Measurements from ENCODE around the gene CDC42BPG.

CDC42BPG gene

DNA sequence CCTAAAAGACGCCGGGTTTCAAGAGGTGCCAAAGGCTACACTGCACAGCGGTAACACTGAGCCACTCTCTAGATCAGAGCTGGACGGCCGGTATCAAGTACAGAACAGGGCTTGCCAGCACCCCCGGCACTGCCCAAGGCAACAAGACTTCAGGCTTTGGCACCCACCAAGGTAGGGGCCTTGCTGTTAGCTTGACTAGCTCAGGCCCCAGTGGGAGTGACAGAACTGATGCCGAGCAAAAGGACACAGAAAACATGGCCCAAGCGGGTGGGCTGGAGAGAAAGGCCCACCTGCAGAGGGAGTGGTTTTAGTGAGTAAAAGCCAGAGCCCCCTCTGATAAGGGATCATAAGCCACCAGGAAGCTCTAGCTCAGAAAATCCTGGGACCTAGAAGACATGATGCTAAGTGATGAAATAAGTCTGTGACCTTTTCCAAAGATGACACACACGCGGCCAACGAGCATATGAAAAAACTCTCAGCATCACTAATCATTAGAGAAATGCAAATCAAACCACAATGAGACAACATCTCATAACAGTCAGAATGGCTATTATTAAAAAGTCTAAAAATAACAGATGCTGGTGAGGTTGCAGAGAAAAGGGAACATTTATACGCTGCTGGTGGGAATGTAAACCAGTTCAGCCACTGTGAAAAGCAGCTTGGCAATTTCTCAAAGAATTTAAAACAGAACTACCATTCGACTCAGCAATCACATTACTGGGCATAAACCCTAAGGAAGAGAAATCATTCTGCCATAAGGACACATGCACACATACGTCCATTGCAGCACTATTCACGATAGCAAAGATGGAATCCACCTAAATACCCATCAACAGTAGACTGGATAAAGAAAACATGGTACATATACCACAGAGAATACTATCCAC is 21.1 kb upstream of the CDC42BPG start:
- DNase-seq (ENCODE audit: low read depth) = no peak

DNA sequence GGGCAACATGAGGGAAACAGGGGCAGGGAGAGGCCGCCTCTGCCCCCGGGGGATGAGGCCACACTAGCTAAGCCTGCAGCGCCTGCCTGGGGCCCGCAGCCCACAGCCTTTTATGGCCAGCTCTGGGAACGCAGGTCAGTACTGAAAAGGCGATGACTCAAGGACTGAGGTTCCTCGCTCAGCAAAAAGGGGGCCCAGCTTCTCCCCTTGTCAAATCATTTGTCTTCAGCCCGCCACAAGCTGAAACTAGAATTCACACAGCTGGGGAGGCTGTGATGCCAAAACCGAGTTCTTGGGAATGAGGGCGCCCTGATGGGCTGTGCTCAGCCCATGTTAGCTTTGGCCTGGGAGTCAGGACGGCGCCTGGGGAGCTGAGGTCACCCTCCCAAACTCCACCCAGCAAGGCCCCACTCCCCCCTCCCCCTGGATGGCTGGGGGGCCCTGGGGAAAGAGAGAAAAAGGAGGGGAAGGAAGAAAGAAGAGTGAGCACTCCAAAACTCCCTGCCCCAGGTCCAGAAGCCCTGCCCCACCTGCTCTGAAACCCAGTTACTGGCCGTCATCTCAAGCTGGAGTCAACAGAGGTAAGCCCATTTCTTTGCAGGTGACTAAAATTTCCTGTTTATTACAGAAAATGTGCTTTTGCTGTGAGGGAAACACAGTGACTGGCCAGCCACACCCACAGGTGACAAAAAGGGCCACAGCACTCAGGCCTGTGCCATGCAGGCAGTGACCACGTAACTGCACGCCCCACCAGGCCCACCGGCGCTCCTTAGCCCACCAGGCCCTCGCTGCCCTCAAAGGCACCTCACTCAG is 20.2 kb upstream of the CDC42BPG start:
- DNase-seq (ENCODE audit: low read depth) = no peak

- no peak for DNase-seq (ENCODE audit: low read depth)
These were observed 19.7 kb upstream of the CDC42BPG start for GRCh38 chr11:64864135-64864472.

DNA sequence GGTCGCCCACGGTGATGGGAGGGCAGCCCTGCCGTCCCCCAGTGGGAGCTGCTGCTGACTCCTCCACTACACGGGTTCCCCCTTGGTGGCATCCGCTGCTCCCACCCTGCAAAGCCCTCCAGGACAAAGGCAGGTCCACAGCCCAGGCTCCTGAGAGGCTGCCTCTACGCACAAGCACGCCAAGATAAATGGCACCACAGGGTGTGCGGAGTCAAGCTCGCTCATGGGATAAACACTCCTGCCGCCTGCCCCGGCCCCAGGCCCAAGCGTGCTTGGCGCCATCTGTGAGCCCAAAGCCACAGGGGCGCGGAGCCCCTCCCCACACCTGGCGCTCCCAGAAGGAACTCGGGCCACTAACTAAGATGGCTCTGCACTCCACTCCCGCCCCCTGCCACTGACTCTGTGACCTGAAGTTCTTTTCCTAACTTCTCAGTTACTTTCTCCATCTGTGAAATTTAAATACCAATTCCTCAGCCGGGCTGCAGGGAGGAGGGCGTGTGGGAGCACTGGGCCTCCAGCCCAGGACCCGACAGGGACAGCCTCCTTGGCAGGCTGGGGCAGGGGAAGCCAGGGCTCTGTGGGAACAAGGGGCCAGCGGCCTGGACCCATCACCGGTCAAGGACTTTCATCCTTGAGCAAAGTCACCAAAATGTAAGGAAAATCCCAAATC is 19.1 kb upstream of the CDC42BPG start:
- DNase-seq (ENCODE audit: low read depth) = no peak

GRCh38 chr11:64862987-64863390 is 18.5 kb upstream of the CDC42BPG start:
- DNase-seq (ENCODE audit: low read depth) = no peak

- no peak for DNase-seq (ENCODE audit: low read depth)
These were observed 16.9 kb upstream of the CDC42BPG start for GRCh38 chr11:64861227-64861975.

DNA sequence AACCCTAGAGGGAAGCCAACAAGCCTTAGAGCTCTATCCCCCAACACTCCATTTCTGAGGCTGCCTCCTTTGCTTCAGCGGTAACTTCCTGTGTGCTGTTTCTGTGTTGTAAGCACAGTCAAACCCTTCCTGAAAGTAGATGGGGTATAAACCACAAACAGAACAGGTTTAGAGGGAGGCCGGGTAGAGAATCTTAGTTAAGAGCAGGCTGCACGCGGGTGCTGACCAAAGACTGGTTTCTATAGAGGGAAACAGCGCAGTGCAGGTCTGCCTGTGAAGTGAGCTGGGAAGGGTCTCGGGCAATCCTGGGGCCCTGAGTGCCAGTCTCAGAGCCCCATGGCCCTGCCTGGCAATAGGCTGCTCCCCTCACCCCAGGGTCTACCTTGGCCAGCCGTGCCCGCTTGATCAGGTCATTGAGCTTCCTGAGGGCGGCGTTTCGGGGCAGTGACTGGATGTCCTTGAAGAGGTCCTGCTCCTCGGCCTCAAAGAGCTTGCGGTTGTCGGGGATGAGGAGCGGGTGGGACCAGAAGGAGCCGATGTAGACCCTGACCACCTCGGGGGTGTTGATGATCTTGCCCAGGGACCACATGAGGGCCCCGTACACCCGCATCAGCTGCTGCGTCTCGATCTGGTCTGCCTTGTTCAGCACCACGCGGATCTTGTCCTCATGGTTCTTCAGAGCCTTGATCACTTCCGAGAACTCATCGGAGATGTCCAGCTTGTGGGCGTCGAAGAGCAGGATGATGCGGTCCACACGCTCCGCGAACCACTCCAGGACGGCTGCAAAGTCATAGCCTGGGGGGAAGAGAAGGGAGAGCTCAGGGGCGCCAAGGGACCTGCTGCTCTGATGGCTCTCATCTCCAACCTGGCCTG is 15.3 kb upstream of the CDC42BPG start:
- no peak for DNase-seq (ENCODE audit: low read depth)

DNA sequence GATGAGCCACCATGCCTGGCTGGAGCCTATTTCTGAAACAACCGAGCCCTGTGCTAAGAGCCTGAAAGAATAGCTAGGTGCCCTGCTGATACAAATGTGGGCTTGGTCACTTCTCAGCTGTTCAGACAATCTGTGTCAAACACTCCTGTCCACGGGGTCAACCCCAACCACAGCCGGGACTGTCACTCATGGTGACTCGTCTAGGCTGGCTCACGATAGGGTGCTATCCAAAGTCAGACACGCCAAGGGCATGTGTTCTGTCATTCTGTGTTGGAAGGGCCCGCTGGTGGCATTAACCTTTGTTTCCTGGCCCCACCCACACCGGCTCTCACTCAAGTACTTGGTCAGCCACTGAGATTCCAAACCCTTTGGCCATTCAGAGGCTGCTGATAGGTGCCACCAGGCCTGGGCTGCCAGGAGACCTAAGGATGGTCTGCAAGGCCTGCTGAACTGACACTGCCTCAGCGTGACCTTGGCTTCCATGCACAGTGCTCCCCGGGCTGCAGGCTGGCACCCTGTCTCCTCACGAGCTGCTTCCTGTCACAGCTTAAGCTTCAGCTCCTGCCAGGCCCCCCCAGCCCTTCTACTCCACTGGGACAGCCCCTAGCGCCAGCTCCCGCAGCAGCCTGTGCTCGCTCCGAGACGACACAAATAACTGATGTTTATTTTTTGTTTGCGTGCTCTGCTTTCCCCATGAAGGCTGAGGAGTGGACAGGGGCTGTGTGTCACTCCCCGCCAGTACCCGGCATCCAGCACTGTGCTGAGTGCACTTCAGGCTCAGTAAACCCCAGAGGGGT is 14.2 kb upstream of the CDC42BPG start:
- no peak for DNase-seq (ENCODE audit: low read depth)

DNA sequence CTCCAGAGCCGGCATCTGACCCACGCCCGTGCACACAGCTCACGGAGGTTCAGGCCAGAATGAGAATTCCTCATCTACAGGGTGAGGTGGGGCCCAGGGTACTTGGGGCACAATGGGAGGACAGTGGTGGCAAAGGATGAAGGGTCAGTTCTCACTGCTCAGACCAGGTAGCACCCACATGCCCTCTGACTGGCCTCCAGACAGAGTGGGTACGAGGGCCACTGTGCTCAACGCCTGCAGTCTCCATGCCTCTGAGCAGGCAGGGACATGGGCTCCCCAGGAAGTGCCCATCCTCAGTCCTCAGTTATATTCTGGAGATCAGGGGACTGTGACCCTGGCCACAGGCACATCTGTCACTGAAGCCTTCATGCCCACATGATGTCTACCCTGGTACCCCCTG is 13.0 kb upstream of the CDC42BPG start:
- DNase-seq (ENCODE audit: low read depth) = no peak

DNA sequence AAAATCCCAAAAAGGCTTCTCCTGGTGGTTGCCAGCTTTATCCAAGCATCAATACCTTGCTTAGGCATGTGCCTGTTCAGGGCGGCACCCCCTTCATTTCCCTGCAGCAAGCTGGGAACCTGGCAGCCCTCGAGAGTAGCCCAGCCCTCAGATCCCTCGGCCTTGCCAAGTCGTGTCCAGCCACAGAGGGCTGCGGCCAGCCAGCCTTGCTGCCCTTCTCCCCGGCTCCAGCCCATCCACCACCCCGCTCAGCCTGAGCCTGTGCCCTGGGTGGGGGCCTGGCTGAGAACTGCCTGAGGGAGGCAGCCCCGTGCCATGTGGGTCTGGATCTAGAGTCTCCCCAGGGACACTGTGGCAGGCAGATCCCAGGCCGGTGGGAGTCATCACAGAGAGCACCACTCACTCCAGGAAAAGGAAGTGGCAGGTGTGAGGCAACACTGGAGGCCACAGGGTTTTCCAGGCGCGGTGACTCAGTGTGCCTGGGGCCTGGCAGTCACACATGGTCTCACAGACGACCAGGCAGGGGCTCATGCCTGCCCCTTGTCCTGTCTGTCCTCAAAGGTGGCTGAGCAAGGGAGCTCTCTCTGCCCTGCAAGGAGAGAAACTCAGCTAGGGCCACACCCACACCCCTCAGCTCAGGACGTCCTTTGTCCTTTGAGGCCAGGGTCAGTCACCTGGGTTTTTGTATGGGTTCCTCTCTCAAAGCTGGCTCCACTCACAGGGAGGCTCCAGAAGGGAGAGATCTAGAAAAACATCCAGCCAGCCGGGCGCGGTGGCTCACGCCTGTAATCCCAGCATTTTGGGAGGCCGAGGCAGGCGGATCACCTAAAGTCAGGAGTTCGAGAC is 12.2 kb upstream of the CDC42BPG start:
- DNase-seq (ENCODE audit: low read depth) = no peak

DNA sequence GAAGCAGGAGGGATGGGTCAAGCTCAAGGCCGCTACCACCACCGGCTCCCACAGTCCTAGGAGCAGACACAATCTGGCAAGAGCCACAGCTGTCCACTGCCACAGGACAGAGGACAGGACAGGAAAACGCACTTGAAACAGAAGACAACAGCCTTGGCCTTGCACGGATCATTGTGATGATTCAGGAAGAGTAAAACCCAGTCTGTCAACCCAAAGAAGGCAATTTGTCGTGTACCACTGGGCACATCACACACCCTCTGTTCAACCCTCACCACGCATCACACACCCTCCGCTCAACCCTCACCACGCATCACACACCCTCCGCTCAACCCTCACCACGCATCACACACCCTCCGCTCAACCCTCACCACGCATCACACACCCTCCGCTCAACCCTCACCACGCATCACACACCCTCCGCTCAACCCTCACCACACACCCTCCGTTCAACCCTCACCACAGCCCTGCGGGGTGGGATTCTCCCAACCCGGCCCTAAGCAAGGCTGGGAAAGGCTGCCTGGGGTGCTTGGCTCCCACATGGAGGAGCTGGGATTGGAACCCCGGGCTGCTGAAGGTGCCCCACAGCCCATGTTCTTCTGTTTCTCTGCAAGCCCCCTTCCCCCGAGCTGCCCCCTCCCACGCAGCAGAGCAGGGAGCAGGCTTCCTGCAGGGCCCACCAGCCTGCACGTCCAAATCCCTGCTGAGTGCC is 11.3 kb upstream of the CDC42BPG start:
- DNase-seq (ENCODE audit: low read depth) = no peak

- no peak for DNase-seq (ENCODE audit: low read depth)
These were observed 10.4 kb upstream of the CDC42BPG start for GRCh38 chr11:64854534-64855502.

GRCh38 chr11:64854157-64854533 is 9.7 kb upstream of the CDC42BPG start:
- no peak for DNase-seq (ENCODE audit: low read depth)

- DNase-seq (ENCODE audit: low read depth) = no peak
These were observed 9.3 kb upstream of the CDC42BPG start for GRCh38 chr11:64853709-64854108.

GRCh38 chr11:64852804-64853509 is 8.5 kb upstream of the CDC42BPG start:
- no peak for DNase-seq (ENCODE audit: low read depth)

DNA sequence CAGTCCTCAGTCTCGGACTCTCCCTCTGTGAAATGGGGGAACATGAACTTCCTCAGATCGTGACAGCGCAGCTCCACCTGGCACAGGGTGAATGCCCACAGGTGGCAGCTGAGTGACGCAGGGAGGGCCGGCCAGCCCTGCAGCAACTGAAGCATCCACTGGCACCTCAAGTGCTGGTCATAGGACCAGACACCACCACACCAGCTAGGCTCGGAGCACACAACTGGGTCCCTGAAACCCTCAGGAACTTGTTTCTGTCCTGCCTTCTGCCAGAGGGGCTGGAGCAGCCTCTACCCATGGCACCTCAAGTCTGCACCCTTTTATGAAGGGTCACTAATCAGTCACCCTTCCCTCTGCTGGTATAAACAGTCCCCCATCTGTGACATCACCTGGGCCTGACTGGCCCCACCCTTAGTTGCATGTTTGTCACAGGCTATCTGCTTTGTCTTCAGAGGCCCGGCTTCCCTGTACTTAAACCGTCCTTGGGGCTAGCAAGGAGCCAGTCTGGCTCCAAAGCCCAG is 7.4 kb upstream of the CDC42BPG start:
- no peak for DNase-seq (ENCODE audit: low read depth)
